ENCODE results near the gene GPR42. TPM values are rescaled to one million over a fixed set of nuclear protein-coding genes. Genes with fewer than 3 reads are reported as not detected.
"Not testable (repeated sequence)": the region's sequence is repeated elsewhere in the genome, so short reads cannot be mapped to it uniquely, and the experiment has no call there.

Gene GPR42
- polyA plus RNA-seq, 2 of the 4 experiments (the other 2 are of a cell fraction), result not detected

DNA sequence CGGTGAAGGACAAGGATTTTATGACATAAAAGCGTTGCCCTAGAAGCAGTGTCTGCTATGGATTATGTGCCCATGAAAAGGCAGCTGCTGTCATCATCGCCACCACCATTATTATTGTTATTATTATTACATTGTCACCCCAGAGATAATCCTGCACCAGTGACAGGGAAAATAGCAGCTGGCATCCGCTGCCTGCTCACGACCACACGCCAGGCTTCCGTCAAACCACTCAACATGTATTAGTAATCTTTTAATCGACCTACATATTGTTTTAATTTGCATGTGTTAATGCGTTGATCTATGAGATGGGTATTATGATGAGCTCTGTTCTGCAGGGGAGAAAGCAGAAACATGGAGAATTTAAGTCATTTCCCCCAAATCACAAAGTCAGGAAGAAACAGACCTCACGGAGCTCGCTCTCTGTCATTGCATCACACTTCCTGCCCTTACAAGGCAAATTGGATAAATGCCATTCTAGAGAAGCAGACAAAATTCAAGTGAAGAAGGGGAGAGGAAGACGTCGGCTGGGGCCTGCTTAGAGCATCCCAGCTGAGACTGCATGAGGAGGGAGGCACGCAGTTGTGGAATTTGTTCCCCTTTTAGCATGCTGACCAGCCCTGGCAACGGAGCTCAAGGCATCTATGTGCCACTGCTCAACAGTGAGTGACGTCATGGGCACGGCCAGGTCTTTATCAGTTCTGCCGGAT, 12.8 kb upstream of the GPR42 start, which contains the start of gene FFAR3:
FFAR3 (plus strand) TSS at position 594 of the 707 bp plus-strand sequence. CDS start 431 bp downstream, outside the sequence.
- POLR2A ChIA-PET, result no interaction called here
- no peak for FAIRE-seq
- no peaks in the 10 kb centered on the region for H3K9me3 ChIP-seq
- H3K4me1 ChIP-seq, result no peaks in the 10 kb centered on the region
- no peak within 1 kb of the TSS for H3K4me2 ChIP-seq
- 46% methylated on average over 18 of the region's 18 CpGs for WGBS (ENCODE audit: missing lambda C conversion rate)
- no peak within 1 kb of the TSS for H3K4me3 ChIP-seq
- H3K27ac ChIP-seq, result no peak within 1 kb of the TSS
- no peak for DNase-seq (ENCODE audit: low read depth in 1 of 2, low spot score in 1 of 2)
- CTCF ChIA-PET, result interaction anchor here (0.6 to 15.0 kb wide), 8 partner anchors 39 to 345 kb away, joined by 3 to 368 read pairs (median 3); partner anchors contain the start of gene KRTDAP
- TF ChIP-seq RNF2 (IDR thresholded peaks at IDR 0.05; ENCODE audit: borderline replicate concordance, low read depth) (no peak), HOXA7 (CRISPR knock-in tag; IDR thresholded peaks at IDR 0.05) (no peak)
- TF ChIP-seq, protein P1, sequence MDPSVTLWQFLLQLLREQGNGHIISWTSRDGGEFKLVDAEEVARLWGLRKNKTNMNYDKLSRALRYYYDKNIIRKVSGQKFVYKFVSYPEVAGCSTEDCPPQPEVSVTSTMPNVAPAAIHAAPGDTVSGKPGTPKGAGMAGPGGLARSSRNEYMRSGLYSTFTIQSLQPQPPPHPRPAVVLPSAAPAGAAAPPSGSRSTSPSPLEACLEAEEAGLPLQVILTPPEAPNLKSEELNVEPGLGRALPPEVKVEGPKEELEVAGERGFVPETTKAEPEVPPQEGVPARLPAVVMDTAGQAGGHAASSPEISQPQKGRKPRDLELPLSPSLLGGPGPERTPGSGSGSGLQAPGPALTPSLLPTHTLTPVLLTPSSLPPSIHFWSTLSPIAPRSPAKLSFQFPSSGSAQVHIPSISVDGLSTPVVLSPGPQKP (IDR thresholded peaks at IDR 0.05; ENCODE audit: low read depth, low read length), result no peak
- TF ChIP-seq, protein P2, sequence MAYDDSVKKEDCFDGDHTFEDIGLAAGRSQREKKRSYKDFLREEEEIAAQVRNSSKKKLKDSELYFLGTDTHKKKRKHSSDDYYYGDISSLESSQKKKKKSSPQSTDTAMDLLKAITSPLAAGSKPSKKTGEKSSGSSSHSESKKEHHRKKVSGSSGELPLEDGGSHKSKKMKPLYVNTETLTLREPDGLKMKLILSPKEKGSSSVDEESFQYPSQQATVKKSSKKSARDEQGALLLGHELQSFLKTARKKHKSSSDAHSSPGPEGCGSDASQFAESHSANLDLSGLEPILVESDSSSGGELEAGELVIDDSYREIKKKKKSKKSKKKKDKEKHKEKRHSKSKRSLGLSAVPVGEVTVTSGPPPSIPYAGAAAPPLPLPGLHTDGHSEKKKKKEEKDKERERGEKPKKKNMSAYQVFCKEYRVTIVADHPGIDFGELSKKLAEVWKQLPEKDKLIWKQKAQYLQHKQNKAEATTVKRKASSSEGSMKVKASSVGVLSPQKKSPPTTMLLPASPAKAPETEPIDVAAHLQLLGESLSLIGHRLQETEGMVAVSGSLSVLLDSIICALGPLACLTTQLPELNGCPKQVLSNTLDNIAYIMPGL (CRISPR knock-in tag; IDR thresholded peaks at IDR 0.05; ENCODE audit: borderline replicate concordance), result no peak
- TF ChIP-seq, protein P3, sequence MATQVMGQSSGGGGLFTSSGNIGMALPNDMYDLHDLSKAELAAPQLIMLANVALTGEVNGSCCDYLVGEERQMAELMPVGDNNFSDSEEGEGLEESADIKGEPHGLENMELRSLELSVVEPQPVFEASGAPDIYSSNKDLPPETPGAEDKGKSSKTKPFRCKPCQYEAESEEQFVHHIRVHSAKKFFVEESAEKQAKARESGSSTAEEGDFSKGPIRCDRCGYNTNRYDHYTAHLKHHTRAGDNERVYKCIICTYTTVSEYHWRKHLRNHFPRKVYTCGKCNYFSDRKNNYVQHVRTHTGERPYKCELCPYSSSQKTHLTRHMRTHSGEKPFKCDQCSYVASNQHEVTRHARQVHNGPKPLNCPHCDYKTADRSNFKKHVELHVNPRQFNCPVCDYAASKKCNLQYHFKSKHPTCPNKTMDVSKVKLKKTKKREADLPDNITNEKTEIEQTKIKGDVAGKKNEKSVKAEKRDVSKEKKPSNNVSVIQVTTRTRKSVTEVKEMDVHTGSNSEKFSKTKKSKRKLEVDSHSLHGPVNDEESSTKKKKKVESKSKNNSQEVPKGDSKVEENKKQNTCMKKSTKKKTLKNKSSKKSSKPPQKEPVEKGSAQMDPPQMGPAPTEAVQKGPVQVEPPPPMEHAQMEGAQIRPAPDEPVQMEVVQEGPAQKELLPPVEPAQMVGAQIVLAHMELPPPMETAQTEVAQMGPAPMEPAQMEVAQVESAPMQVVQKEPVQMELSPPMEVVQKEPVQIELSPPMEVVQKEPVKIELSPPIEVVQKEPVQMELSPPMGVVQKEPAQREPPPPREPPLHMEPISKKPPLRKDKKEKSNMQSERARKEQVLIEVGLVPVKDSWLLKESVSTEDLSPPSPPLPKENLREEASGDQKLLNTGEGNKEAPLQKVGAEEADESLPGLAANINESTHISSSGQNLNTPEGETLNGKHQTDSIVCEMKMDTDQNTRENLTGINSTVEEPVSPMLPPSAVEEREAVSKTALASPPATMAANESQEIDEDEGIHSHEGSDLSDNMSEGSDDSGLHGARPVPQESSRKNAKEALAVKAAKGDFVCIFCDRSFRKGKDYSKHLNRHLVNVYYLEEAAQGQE (IDR thresholded peaks at IDR 0.05), result no peak
- ATAC-seq, result no peak

DNA sequence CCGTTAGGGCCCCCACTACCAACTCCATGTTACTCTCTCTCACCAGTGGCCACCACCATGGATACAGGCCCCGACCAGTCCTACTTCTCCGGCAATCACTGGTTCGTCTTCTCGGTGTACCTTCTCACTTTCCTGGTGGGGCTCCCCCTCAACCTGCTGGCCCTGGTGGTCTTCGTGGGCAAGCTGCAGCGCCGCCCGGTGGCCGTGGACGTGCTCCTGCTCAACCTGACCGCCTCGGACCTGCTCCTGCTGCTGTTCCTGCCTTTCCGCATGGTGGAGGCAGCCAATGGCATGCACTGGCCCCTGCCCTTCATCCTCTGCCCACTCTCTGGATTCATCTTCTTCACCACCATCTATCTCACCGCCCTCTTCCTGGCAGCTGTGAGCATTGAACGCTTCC, 12.0 kb upstream of the GPR42 start:
- H3K9me3 ChIP-seq; ATAC-seq; POLR2A ChIA-PET; H3K27ac ChIP-seq; DNase-seq (ENCODE audit: low read depth in 1 of 2, low spot score in 1 of 2); H3K4me3 ChIP-seq; H3K4me1 ChIP-seq; H3K4me2 ChIP-seq: not testable (repeated sequence)
- FAIRE-seq, result peak; percentile 63
- CTCF ChIA-PET, result interaction anchor here (0.6 to 15.0 kb wide), 3 partner anchors 73 to 134 kb away, joined by 3 to 368 read pairs (median 256); partner anchors contain the start of gene KRTDAP
- 43% methylated on average over 13 of the region's 16 CpGs for WGBS (ENCODE audit: missing lambda C conversion rate)

DNA sequence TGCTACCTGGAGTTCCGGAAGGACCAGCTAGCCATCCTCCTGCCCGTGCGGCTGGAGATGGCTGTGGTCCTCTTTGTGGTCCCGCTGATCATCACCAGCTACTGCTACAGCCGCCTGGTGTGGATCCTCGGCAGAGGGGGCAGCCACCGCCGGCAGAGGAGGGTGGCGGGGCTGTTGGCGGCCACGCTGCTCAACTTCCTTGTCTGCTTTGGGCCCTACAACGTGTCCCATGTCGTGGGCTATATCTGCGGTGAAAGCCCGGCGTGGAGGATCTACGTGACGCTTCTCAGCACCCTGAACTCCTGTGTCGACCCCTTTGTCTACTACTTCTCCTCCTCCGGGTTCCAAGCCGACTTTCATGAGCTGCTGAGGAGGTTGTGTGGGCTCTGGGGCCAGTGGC, 11.5 kb upstream of the GPR42 start:
- POLR2A ChIA-PET; H3K27ac ChIP-seq; H3K4me1 ChIP-seq; ATAC-seq; CTCF ChIA-PET; DNase-seq (ENCODE audit: low read depth in 1 of 2, low spot score in 1 of 2); H3K4me3 ChIP-seq; H3K9me3 ChIP-seq; H3K4me2 ChIP-seq: not testable (repeated sequence)
- FAIRE-seq, result peak; percentile 84
- 54% methylated on average over 18 of the region's 21 CpGs for WGBS (ENCODE audit: missing lambda C conversion rate)

DNA sequence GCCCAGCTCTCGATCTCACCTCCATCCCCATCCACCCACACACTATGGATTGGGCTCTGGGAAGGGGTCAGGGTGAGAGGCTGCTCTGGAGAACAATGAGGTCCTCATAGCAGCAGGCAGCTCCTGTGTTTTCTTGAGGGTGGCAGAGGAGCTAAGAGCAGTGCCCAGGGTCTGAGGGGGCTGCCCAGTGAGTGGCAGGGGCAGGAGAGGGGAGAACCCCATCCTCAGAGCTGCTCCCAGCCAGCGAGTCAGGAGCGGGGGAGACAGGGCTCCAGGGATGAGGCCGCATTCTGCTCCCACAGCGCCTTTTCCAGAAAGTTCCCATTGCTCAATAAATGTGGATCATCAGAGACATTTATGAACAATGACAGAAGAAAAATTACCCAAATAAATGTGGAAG, 10.8 kb upstream of the GPR42 start:
- H3K4me1 ChIP-seq; H3K4me3 ChIP-seq; H3K27ac ChIP-seq; H3K4me2 ChIP-seq; H3K9me3 ChIP-seq; POLR2A ChIA-PET; ATAC-seq; DNase-seq (ENCODE audit: low read depth in 1 of 2, low spot score in 1 of 2): not testable (repeated sequence)
- FAIRE-seq, result peak; percentile 51
- WGBS (ENCODE audit: missing lambda C conversion rate), result 18% methylated on average over 2 of the region's 5 CpGs
- CTCF ChIA-PET, result interaction anchor here (3.4 kb wide), 1 partner anchor 109 kb away, joined by 17 read pairs; no protein-coding TSS in a partner anchor
